Hepatocyte (in vitro differentiated cells): Measurements from ENCODE around the gene CNTN4. TPM values are rescaled to one million over a fixed set of nuclear protein-coding genes. Genes with fewer than 3 reads are reported as not detected.

Source experiments
- DNase-seq: peaks from one replicate; pipeline ENCODE4 v3.0.0-alpha.2; 2016; ENCODE audit warnings: low spot score
- H2AFZ ChIP-seq: fragments of 200-600 bp; sonication (generic); 2 replicates; pipeline ENCODE4 v1.6.0; 2016; ENCODE audit warnings: antibody characterized with exemption, mild to moderate bottlenecking
- H3K27ac ChIP-seq: fragments of 200-600 bp; sonication (generic); 2 replicates; pipeline ENCODE4 v1.5.1; 2016; ENCODE audit warnings: mild to moderate bottlenecking
- H3K27me3 ChIP-seq: fragments of 200-600 bp; sonication (generic); 2 replicates; pipeline ENCODE4 v1.6.1; 2016
- H3K36me3 ChIP-seq: fragments of 200-600 bp; sonication (generic); replicated peaks from 2 replicates; pipeline ENCODE4 v1.5.1; 2016; ENCODE audit warnings: low read depth; ENCODE audit not compliant: insufficient read depth
- H3K4me1 ChIP-seq: fragments of 200-600 bp; sonication (generic); 2 replicates; pipeline ENCODE4 v1.5.1; 2016; ENCODE audit warnings: mild to moderate bottlenecking, moderate library complexity; ENCODE audit not compliant: insufficient read depth
- H3K4me2 ChIP-seq: fragments of 200-600 bp; sonication (generic); 2 replicates; pipeline ENCODE4 v1.6.0; 2016
- H3K4me3 ChIP-seq: fragments of 200-600 bp; sonication (generic); 2 replicates; pipeline ENCODE4 v1.5.1; 2016; ENCODE audit warnings: mild to moderate bottlenecking
- H3K79me2 ChIP-seq: fragments of 200-600 bp; sonication (generic); 2 replicates; pipeline ENCODE4 v1.6.0; 2017; ENCODE audit warnings: mild to moderate bottlenecking
- H3K9me2 ChIP-seq: fragments of 200-600 bp; sonication (generic); replicated peaks from 2 replicates; pipeline ENCODE4 v1.6.0; 2017; ENCODE audit warnings: mild to moderate bottlenecking; ENCODE audit not compliant: insufficient read depth
- H3K9me3 ChIP-seq: fragments of 200-600 bp; sonication (generic); 2 replicates; pipeline ENCODE4 v1.5.1; 2016; ENCODE audit warnings: low read depth, mild to moderate bottlenecking
- H4K20me1 ChIP-seq: fragments of 200-600 bp; sonication (generic); 2 replicates; pipeline ENCODE4 v1.6.0; 2016; ENCODE audit warnings: mild to moderate bottlenecking; ENCODE audit not compliant: insufficient read depth, poor library complexity, severe bottlenecking
- CTCF ChIP-seq: fragments of 200-600 bp; sonication (generic); IDR thresholded peaks from 2 replicates; pipeline ENCODE4 v1.5.1; 2016; ENCODE audit warnings: antibody characterized with exemption, mild to moderate bottlenecking; ENCODE audit not compliant: poor library complexity
- EZH2 ChIP-seq: fragments of 200-600 bp; sonication (generic); IDR thresholded peaks from 2 replicates; pipeline ENCODE4 v1.6.1; 2016; ENCODE audit warnings: antibody characterized with exemption, mild to moderate bottlenecking, borderline replicate concordance
- EZH2phosphoT487 ChIP-seq: fragments of 200-600 bp; sonication (generic); IDR thresholded peaks from one replicate; pipeline ENCODE4 v1.6.1; 2018; ENCODE audit warnings: antibody characterized with exemption, mild to moderate bottlenecking, low read depth, moderate library complexity; ENCODE audit not compliant: unreplicated experiment, severe bottlenecking
- whole genome bisulfite sequencing: methylation state at CpG from one replicate; pipeline ENCODE4 v1.1.6; 2016; ENCODE audit warnings: low lambda C conversion rate; ENCODE audit errors: missing lambda C conversion rate; 5-methylcytosine and 5-hydroxymethylcytosine counted together
- polyA plus RNA-seq: library from polyadenylated mRNA; unstranded; fragments of >200 nt; fragmentation: Nextera tagmentation; extraction: Ambion mirVana; gene quantifications from 2 replicates; pipeline ENCODE4 v1.2.1, GENCODE V29; 2016
- total RNA-seq: library from RNA; depleted of rRNA; stranded (reverse); fragments of >200 nt; gene quantifications from 2 replicates; pipeline ENCODE4 v1.2.3, GENCODE V29; 2014

Gene CNTN4
- total and polyA plus RNA-seq, 2 experiments from 2014 or later: 17.6 to 30.3 TPM

GRCh38 chr3:2823031-2823430 is 724.4 kb downstream of the CNTN4 start:
- H3K9me3 ChIP-seq: no peaks in the 10 kb centered on the region
- no peaks in the 10 kb centered on the region for H3K4me1 ChIP-seq
- 82% methylated on average over 5 of the region's 5 CpGs for WGBS

GRCh38 chr3:2823437-2824211 is 725.0 kb downstream of the CNTN4 start:
- Histone ChIP-seq H3K27me3 (no peaks in the 10 kb centered on the region), H3K79me2 (no peaks in the 10 kb centered on the region), H3K4me2 (no peak overlapping the region), H2AFZ (no peak overlapping the region), H3K4me1 (no peaks in the 10 kb centered on the region), H3K36me3 (no peaks in the 10 kb centered on the region), H4K20me1 (no peaks in the 10 kb centered on the region), H3K27ac (no peak overlapping the region), H3K9me3 (no peaks in the 10 kb centered on the region), H3K9me2 (no peaks in the 10 kb centered on the region), H3K4me3 (no peak overlapping the region)
- no peak for DNase-seq
- 92% methylated on average over 8 of the region's 8 CpGs for WGBS
- no peak for TF ChIP-seq EZH2
- TF ChIP-seq EZH2phosphoT487: no peak
- no peak for TF ChIP-seq CTCF

More at GRCh38 chr3:2823031-2823430, 724.4 kb downstream of the CNTN4 start:
- no peak for DNase-seq
- no peaks in the 10 kb centered on the region for H4K20me1 ChIP-seq
- no peaks in the 10 kb centered on the region for H3K79me2 ChIP-seq
- no peak overlapping the region for H3K27ac ChIP-seq
- H3K27me3 ChIP-seq: no peaks in the 10 kb centered on the region
- H3K36me3 ChIP-seq: no peaks in the 10 kb centered on the region
- no peak overlapping the region for H2AFZ ChIP-seq
- H3K4me2 ChIP-seq: no peak overlapping the region
- no peak overlapping the region for H3K4me3 ChIP-seq
- no peaks in the 10 kb centered on the region for H3K9me2 ChIP-seq
- no peak for TF ChIP-seq EZH2phosphoT487
- TF ChIP-seq CTCF: no peak
- TF ChIP-seq EZH2: no peak

- no peak overlapping the region for H3K27ac ChIP-seq
- no peaks in the 10 kb centered on the region for H3K9me3 ChIP-seq
- no peaks in the 10 kb centered on the region for H3K79me2 ChIP-seq
- WGBS: 91% methylated on average over 4 of the region's 4 CpGs
- no peaks in the 10 kb centered on the region for H4K20me1 ChIP-seq
- no peaks in the 10 kb centered on the region for H3K9me2 ChIP-seq
- no peak overlapping the region for H3K4me2 ChIP-seq
- no peaks in the 10 kb centered on the region for H3K36me3 ChIP-seq
- no peak for DNase-seq
- no peak for TF ChIP-seq EZH2
- TF ChIP-seq EZH2phosphoT487: no peak
- no peak for TF ChIP-seq CTCF
- no peak overlapping the region for H3K4me3 ChIP-seq
- H3K4me1 ChIP-seq: no peaks in the 10 kb centered on the region
- H3K27me3 ChIP-seq: no peaks in the 10 kb centered on the region
- H2AFZ ChIP-seq: no peak overlapping the region
Observed at GRCh38 chr3:2826036-2826435, 727.4 kb downstream of the CNTN4 start.
